Keratinocyte (primary cell): ENCODE results near the gene SCFD2. TPM values are rescaled to one million over a fixed set of nuclear protein-coding genes. Genes with fewer than 3 reads are reported as not detected.

Experiments
- DNase-seq: peaks from one replicate; pipeline ENCODE4 v3.0.0-alpha.2; 2011; ENCODE audit warnings: low read depth, missing footprints, low spot score
- FAIRE-seq: peaks from 2 replicates; lab custom pipeline; 2011; peaks lifted over from hg19 to GRCh38; lab: Jason Lieb, UNC
- H2AFZ ChIP-seq: 2 replicates; pipeline ENCODE4 v1.6.0; 2012; ENCODE audit warnings: low read length, control low read depth, inconsistent platforms; ENCODE audit not compliant: control insufficient read depth
- H3K27ac ChIP-seq: 2 replicates; pipeline ENCODE4 v1.5.1; 2011; ENCODE audit warnings: low read length; ENCODE audit not compliant: control insufficient read depth, insufficient read depth
- H3K27me3 ChIP-seq: 3 replicates; pipeline ENCODE4 v1.6.0; 2011; ENCODE audit warnings: low read length; ENCODE audit not compliant: control insufficient read depth, insufficient read depth; ENCODE audit errors: extremely low read depth
- H3K36me3 ChIP-seq, 2 experiments: 2 replicates in 1 of 2; 3 replicates in 1 of 2; pipeline ENCODE4 v1.5.1; 2011; ENCODE audit warnings: low read length in 2 of 2, mild to moderate bottlenecking in 1 of 2; ENCODE audit not compliant: control insufficient read depth in 2 of 2, insufficient read depth in 2 of 2; ENCODE audit errors: extremely low read depth in 1 of 2
- H3K4me1 ChIP-seq: 3 replicates; pipeline ENCODE4 v1.5.1; 2011; ENCODE audit warnings: low read length; ENCODE audit not compliant: control insufficient read depth, insufficient read depth; ENCODE audit errors: extremely low read depth
- H3K4me2 ChIP-seq: 3 replicates; pipeline ENCODE4 v1.6.0; 2011; ENCODE audit warnings: low read depth, low read length; ENCODE audit not compliant: control insufficient read depth, insufficient read depth; ENCODE audit errors: extremely low read depth
- H3K4me3 ChIP-seq, 3 experiments: fragments of 200-600 bp in 1 of 3; sonication (generic) in 1 of 3; 2 replicates in 2 of 3; 3 replicates in 1 of 3; pipeline ENCODE4 v1.5.1; 2011 to 2016; ENCODE audit warnings: low read length in 3 of 3, mild to moderate bottlenecking in 3 of 3, control low read depth in 2 of 3, inconsistent platforms in 1 of 3, low read depth in 1 of 3, mixed read lengths in 1 of 3, mixed run types in 1 of 3, moderate library complexity in 1 of 3; ENCODE audit not compliant: control insufficient read depth in 2 of 3, insufficient read depth in 2 of 3; ENCODE audit errors: extremely low read depth in 1 of 3
- H3K79me2 ChIP-seq: 2 replicates; pipeline ENCODE4 v1.6.0; 2012; ENCODE audit warnings: low read length; ENCODE audit not compliant: control insufficient read depth, insufficient read depth
- H3K9ac ChIP-seq: 3 replicates; pipeline ENCODE4 v1.6.0; 2011; ENCODE audit warnings: low read length; ENCODE audit not compliant: control insufficient read depth, insufficient read depth; ENCODE audit errors: extremely low read depth
- H3K9me1 ChIP-seq: 3 replicates; pipeline ENCODE4 v1.6.0; 2011; ENCODE audit warnings: low read length; ENCODE audit not compliant: control insufficient read depth, insufficient read depth; ENCODE audit errors: extremely low read depth
- H3K9me3 ChIP-seq: 2 replicates; pipeline ENCODE4 v1.5.1; 2012; ENCODE audit warnings: low read depth, low read length; ENCODE audit not compliant: control insufficient read depth
- H4K20me1 ChIP-seq: 3 replicates; pipeline ENCODE4 v1.6.0; 2011; ENCODE audit warnings: low read length; ENCODE audit not compliant: control insufficient read depth, insufficient read depth; ENCODE audit errors: extremely low read depth
- EZH2 ChIP-seq: IDR thresholded peaks from one replicate; pipeline ENCODE4 v1.6.1; 2012; ENCODE audit warnings: inconsistent platforms, mild to moderate bottlenecking, low read length, moderate library complexity
- dilution Hi-C: fragments of 300-500 bp; cut with MboI; formaldehyde crosslinking; loops from one replicate; pipeline ENCODE4 v1.7.0; 2020; ENCODE audit warnings: low sequenced_read_pairs; ENCODE audit not compliant: extremely low pct_ligation_motif_present
- polyA plus RNA-seq, 5 experiments: library from polyadenylated mRNA; depleted of rRNA in 3 of 5; stranded (reverse) in 3 of 5; stranded (forward) in 1 of 5; unstranded in 1 of 5; fragments of >200 nt; gene quantifications; 1 replicate in 1 of 5; 2 replicates in 3 of 5; 3 replicates in 1 of 5; pipeline versions ENCODE4 v1.2.1 to v1.2.3, GENCODE V29; 2011 to 2012; ENCODE audit warnings: missing spikeins in 2 of 5, low read depth in 1 of 5, low replicate concordance in 1 of 5
- TF ChIP-seq, protein P1 (sequence below), 3 experiments: IDR thresholded peaks in 1 of 3; conservative IDR thresholded peaks in 1 of 3; optimal IDR thresholded peaks in 1 of 3; 2 replicates in 2 of 3; 3 replicates in 1 of 3; pipeline versions ENCODE3 to v1.5.1; 2011; ENCODE audit warnings: low read length in 3 of 3, mild to moderate bottlenecking in 3 of 3, moderate library complexity in 2 of 3, control low read depth in 1 of 3, inconsistent platforms in 1 of 3; ENCODE audit not compliant: insufficient read depth in 2 of 3; ENCODE audit errors: extremely low read depth in 1 of 3

SCFD2 gene
- polyA plus RNA-seq, 1 donor (not counting 4 experiments of a cell fraction or from before 2014, with no cell fraction given), result 13.9 TPM

DNA sequence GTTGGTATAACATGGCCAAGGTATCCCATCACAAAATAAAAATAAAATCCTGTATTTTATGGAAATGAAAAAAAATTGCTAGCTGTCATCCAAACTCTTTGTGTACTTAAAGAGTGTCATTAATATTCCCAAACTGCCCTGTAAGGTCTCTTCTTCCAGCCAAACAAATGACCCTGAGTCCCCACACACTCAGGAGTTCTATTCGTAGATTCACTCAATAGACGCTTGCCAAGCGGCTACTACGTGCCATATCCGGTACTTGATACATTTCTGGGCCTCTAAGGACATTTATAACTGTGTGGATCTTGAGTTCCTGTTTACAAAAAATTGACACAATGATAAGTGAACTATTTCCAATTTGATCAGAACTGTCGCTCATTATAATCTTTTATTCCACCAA is 245.1 kb downstream of the SCFD2 start:
- Histone ChIP-seq H3K4me2 (no peak overlapping the region), H3K27me3 (no peaks in the 10 kb centered on the region), H3K9me3 (no peaks in the 10 kb centered on the region), H3K4me3 (no peak overlapping the region), H3K79me2 (no peaks in the 10 kb centered on the region), H3K4me1 (peaks cover 12% of the 10 kb centered on the region), H3K27ac (no peak overlapping the region), H3K36me3 (no peaks in the 10 kb centered on the region), H4K20me1 (no peaks in the 10 kb centered on the region), H3K9ac (no peak overlapping the region), H2AFZ (no peak overlapping the region), H3K9me1 (peaks cover under 1% of the 10 kb centered on the region)
- FAIRE-seq (no peak), DNase-seq (no peak)
- no peak for TF ChIP-seq EZH2
- dilution Hi-C loops, result no loop called here

DNA sequence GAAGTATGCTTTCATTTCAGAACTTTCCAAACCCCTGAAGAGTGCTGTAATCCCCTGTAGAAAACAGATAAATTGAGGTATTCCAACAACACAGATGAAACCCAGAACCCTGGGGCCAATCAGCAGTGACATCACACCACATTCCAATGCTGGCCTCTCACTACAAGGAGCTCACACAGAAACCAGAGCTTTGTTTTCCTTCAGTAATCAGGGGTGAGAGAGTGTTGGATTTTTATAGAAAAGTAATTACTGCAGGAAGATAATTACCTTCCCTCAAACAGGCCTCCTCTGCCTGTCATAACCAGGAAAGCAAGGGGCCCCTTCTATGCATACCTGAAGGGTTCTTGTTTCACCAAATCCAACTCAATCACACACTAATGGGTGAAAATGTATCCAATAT is 246.2 kb downstream of the SCFD2 start:
- Histone ChIP-seq H4K20me1 (no peaks in the 10 kb centered on the region), H3K27me3 (no peaks in the 10 kb centered on the region), H3K4me1 (peaks cover 12% of the 10 kb centered on the region), H3K79me2 (no peaks in the 10 kb centered on the region), H3K9me1 (no peaks in the 10 kb centered on the region), H3K9me3 (no peaks in the 10 kb centered on the region), H3K27ac (no peak overlapping the region), H3K4me2 (peak overlapping the region; percentile 20), H3K36me3 (no peaks in the 10 kb centered on the region), H2AFZ (peak overlapping the region; percentile 19), H3K4me3 (no peak overlapping the region), H3K9ac (no peak overlapping the region)
- DNase-seq (no peak), FAIRE-seq (peak; percentile 55)
- TF ChIP-seq EZH2, result no peak
- TF ChIP-seq, protein P1, sequence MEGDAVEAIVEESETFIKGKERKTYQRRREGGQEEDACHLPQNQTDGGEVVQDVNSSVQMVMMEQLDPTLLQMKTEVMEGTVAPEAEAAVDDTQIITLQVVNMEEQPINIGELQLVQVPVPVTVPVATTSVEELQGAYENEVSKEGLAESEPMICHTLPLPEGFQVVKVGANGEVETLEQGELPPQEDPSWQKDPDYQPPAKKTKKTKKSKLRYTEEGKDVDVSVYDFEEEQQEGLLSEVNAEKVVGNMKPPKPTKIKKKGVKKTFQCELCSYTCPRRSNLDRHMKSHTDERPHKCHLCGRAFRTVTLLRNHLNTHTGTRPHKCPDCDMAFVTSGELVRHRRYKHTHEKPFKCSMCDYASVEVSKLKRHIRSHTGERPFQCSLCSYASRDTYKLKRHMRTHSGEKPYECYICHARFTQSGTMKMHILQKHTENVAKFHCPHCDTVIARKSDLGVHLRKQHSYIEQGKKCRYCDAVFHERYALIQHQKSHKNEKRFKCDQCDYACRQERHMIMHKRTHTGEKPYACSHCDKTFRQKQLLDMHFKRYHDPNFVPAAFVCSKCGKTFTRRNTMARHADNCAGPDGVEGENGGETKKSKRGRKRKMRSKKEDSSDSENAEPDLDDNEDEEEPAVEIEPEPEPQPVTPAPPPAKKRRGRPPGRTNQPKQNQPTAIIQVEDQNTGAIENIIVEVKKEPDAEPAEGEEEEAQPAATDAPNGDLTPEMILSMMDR (optimal IDR thresholded peaks at IDR 0.05 in 1 of 3, IDR thresholded peaks at IDR 0.05 in 1 of 3, conservative IDR thresholded peaks at IDR 0.05 in 1 of 3; ENCODE audit: extremely low read depth in 1 of 3, insufficient read depth in 2 of 3, low read length in 3 of 3), result no peak
- dilution Hi-C loops, result no loop called here

DNA sequence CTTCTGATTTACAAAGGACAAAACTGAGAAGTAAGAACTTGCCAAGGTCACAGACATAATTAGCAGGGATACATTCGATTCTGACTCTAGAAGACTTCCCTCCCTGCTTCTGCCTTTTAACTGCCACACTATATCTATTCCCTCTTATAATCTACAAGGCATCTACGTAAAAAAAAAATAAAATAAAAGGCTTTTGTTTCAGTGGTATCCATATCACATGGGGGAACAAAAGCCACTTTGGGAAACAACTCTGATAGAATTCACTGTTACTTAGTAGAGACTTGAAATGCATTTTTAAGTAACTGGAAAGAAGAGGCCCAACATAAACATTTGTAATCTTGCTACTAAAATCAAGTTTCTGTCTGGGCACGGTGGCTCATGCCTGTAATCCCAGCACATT is 247.2 kb downstream of the SCFD2 start:
- H3K4me3 ChIP-seq, result no peak overlapping the region
- H3K36me3 ChIP-seq, result no peaks in the 10 kb centered on the region
- no peaks in the 10 kb centered on the region for H4K20me1 ChIP-seq
- no peaks in the 10 kb centered on the region for H3K79me2 ChIP-seq
- H3K9me3 ChIP-seq, result no peaks in the 10 kb centered on the region
- H3K4me1 ChIP-seq, result peaks cover 12% of the 10 kb centered on the region
- DNase-seq (no peak), FAIRE-seq (no peak)
- dilution Hi-C loops, result no loop called here
- no peak overlapping the region for H2AFZ ChIP-seq
- H3K9me1 ChIP-seq, result no peaks in the 10 kb centered on the region
- H3K4me2 ChIP-seq, result no peak overlapping the region
- no peaks in the 10 kb centered on the region for H3K27me3 ChIP-seq
- H3K27ac ChIP-seq, result no peak overlapping the region
- no peak overlapping the region for H3K9ac ChIP-seq
- no peak for TF ChIP-seq EZH2
- TF ChIP-seq, protein P1 (optimal IDR thresholded peaks at IDR 0.05 in 1 of 3, IDR thresholded peaks at IDR 0.05 in 1 of 3, conservative IDR thresholded peaks at IDR 0.05 in 1 of 3; ENCODE audit: extremely low read depth in 1 of 3, insufficient read depth in 2 of 3, low read length in 3 of 3), result no peak
